Thyroid gland (tissue), 4 donors: ENCODE data around the gene HMGCS1. TPM values are rescaled to one million over a fixed set of nuclear protein-coding genes. Genes with fewer than 3 reads are reported as not detected.
"Not testable (repeated sequence)": the region's sequence is repeated elsewhere in the genome, so short reads cannot be mapped to it uniquely, and the experiment has no call there.

Experiments used
- DNase-seq, 2 donors: peaks; one replicate each; pipeline ENCODE4 v3.0.0-alpha.2; 2019
- H3K27ac ChIP-seq, 3 donors: fragments of 200-600 bp; sonication (generic); 1 replicate in 2 of 3; 2 replicates in 1 of 3; pipeline ENCODE4 v1.5.1; 2016 to 2019; ENCODE audit warnings: mild to moderate bottlenecking in 1 of 3, moderate library complexity in 1 of 3
- H3K27me3 ChIP-seq: fragments of 200-600 bp; sonication (generic); one replicate; pipeline ENCODE4 v1.5.1; 2019
- H3K36me3 ChIP-seq, 2 donors: fragments of 200-600 bp; sonication (generic); one replicate each; pipeline ENCODE4 v1.5.1; 2016 to 2019
- H3K4me1 ChIP-seq, 2 donors: fragments of 200-600 bp; sonication (generic); one replicate each; pipeline ENCODE4 v1.5.1; 2017 to 2019
- H3K4me3 ChIP-seq, 3 donors: fragments of 200-600 bp; sonication (generic); replicated peaks in 1 of 3; 1 replicate in 2 of 3; 2 replicates in 1 of 3; pipeline ENCODE4 v1.5.1; 2016; ENCODE audit warnings: mild to moderate bottlenecking in 1 of 3
- H3K9me3 ChIP-seq: fragments of 200-600 bp; sonication (generic); one replicate; pipeline ENCODE4 v1.5.1; 2017
- POLR2A ChIP-seq, 2 donors: fragments of 450-650 bp; IDR thresholded peaks; one replicate each; pipeline ENCODE4 v1.6.1; 2017; ENCODE audit warnings: antibody characterized with exemption in 2 of 2, mild to moderate bottlenecking in 2 of 2, moderate library complexity in 1 of 2
- WGBS, 2 donors: methylation state at CpG; one replicate each; pipeline ENCODE4 v1.1.5; 2017; 5-methylcytosine and 5-hydroxymethylcytosine counted together
- intact Hi-C: fragments of 100-400 bp; cut with DNase I; formaldehyde crosslinking; loops from one replicate; pipeline ENCODE4 v1.15.1; 2023
- total RNA-seq, 4 donors: library from RNA; depleted of rRNA; stranded (reverse); fragments of >200 nt; gene quantifications; one replicate each; pipeline ENCODE4 v1.2.3, GENCODE V29; 2016
- TF ChIP-seq, protein P1 (sequence below), 6 experiments: fragments of 200-600 bp in 3 of 6; fragments of 450-650 bp in 3 of 6; sonication (generic) in 3 of 6; IDR thresholded peaks; one replicate each; pipeline ENCODE4 v1.5.1; 2016 to 2019; ENCODE audit warnings: antibody characterized with exemption in 6 of 6, mild to moderate bottlenecking in 2 of 6, inconsistent platforms in 1 of 6, moderate library complexity in 1 of 6

The HMGCS1 gene
- total RNA-seq, 4 donors from 2014 or later = 33.5 to 58.7 (median 44.1) TPM

DNA sequence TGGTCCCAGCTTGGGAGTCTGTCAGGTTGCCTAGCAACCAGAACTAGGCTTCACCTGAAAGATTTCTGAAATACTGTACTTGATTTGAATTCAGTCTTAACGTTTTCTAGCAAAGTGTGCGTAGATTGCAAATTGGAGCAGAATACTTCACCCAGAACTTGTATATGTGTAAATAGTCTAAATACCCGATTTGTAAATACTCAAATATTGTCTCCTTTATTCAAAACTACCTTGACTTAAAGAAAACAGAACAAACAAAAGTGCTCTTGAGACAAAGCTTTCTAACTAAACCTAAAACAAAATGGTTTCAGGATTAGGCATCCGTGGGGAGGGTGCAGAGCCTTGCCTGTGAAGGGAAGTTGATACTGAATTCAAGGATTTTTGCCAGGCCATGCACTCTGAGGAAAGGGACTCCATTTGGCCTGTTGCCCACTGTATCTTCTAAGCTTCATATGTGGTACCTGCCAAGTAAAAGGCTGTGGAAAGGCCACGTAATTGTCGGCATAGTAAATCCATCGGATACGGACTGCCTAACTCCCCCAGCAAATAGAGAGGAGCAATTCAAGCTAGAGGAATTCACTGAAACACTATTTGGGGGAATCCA lies 744 bp upstream of the HMGCS1 start:
- TF ChIP-seq, protein P1, sequence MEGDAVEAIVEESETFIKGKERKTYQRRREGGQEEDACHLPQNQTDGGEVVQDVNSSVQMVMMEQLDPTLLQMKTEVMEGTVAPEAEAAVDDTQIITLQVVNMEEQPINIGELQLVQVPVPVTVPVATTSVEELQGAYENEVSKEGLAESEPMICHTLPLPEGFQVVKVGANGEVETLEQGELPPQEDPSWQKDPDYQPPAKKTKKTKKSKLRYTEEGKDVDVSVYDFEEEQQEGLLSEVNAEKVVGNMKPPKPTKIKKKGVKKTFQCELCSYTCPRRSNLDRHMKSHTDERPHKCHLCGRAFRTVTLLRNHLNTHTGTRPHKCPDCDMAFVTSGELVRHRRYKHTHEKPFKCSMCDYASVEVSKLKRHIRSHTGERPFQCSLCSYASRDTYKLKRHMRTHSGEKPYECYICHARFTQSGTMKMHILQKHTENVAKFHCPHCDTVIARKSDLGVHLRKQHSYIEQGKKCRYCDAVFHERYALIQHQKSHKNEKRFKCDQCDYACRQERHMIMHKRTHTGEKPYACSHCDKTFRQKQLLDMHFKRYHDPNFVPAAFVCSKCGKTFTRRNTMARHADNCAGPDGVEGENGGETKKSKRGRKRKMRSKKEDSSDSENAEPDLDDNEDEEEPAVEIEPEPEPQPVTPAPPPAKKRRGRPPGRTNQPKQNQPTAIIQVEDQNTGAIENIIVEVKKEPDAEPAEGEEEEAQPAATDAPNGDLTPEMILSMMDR (IDR thresholded peaks at IDR 0.05) = no peak
- TF ChIP-seq POLR2A (IDR thresholded peaks at IDR 0.05) = no peak
- Histone ChIP-seq H3K27ac (peak overlapping the region; percentile 72 to 84 (median 78)), H3K36me3 (no peaks in the 10 kb centered on the region), H3K4me1 (peaks cover 13 to 23% of the 10 kb centered on the region in 2 donors), H3K27me3 (no peaks in the 10 kb centered on the region), H3K9me3 (no peaks in the 10 kb centered on the region), H3K4me3 (peak overlapping the region in 2 of 3 donors; percentile 16 to 21)
- intact Hi-C loops = no loop called here
- WGBS, 2 donors = 39% methylated on average over 8 of the region's 8 CpGs
- DNase-seq = peak; percentile 7 to 18

DNA sequence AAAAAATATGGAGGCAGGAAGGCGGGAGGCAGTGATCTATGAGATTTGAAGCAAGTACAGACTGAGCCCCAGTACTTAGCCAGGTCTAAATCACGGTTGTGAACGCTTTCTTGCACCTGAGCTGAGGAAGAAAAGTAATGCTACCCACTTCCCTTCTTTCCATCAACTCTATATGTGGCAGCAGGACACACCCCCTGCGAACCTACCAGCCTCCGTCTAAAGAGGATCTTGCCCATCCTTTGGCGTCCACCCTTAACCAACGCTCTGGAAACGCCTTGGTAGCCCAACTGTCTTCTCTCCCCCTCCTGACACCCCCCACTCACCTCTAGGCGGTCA lies 545 bp downstream of the HMGCS1 start:
- WGBS, 2 donors = 5% methylated on average over 9 of the region's 9 CpGs
- TF ChIP-seq, protein P1 (IDR thresholded peaks at IDR 0.05) = no peak
- TF ChIP-seq POLR2A (IDR thresholded peaks at IDR 0.05) = no peak

DNA sequence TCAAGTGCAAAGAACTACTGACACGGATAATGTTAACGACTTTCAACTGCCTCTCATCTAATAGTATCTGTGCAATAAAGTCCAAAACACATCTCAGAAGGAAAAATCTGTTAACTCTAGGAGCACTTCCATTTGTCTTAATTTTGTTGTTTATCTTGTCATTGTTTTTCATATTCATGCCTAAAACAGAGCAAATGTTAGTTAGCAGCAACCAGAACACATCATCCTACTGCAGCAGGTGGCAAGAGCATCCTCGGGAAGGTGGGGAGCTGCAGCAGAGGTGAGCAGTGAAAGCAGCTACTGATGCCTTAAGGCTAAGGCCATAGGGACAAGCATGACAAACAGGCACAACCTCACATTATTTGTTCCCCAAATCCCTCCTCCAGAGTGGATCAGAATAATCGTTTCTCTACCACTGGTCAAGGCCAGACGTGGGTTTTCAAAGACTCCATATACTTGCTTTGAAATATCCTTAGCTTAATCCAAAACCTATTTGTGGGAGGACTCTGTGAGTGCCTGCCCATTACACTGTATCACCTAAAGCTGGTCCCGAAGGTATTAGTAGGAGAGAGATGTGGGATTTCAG lies 1.0 kb downstream of the HMGCS1 start:
- peak overlapping the region in 1 of 3 donors; percentile 89 for H3K27ac ChIP-seq
- intact Hi-C loops = no loop called here

More for the DNA sequence above, 545 bp downstream of the HMGCS1 start:
- Histone ChIP-seq H3K27ac (peak overlapping the region; percentile 61 to 89 (median 88)), H3K27me3 (no peaks in the 10 kb centered on the region), H3K9me3 (no peaks in the 10 kb centered on the region), H3K4me1 (peaks cover 13 to 23% of the 10 kb centered on the region in 2 donors), H3K4me3 (peak overlapping the region; percentile 57 to 79 (median 72)), H3K36me3 (no peaks in the 10 kb centered on the region)
- intact Hi-C loops = no loop called here
- DNase-seq = no peak

DNA sequence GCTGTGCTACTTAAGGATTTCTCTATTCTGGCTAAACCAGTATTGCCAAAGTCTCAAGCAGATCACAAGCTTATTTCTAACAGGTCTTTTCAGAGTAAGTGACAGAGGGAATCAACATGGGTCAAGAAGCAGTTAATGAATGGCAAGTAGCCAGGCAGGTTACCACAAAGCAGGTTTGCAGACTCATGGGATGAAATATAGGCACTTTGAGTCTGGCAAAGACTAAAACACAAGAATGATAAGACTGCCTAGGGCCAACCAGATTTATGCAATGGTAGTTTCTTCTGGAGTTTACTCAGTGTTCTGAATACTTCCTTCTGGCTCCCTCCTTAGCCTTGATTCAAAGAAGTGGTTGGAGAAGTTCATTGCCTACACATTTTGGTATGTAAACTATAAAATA lies 3.6 kb downstream of the HMGCS1 start:
- H3K4me1 ChIP-seq = peaks cover 13 to 23% of the 10 kb centered on the region in 2 donors
- H3K9me3 ChIP-seq = no peaks in the 10 kb centered on the region
- peak; percentile 24 to 25 for DNase-seq
- H3K36me3 ChIP-seq = no peaks in the 10 kb centered on the region
- peak overlapping the region in 2 of 3 donors; percentile 14 to 15 for H3K27ac ChIP-seq
- no peak overlapping the region for H3K4me3 ChIP-seq
- intact Hi-C loops = no loop called here
- TF ChIP-seq POLR2A (IDR thresholded peaks at IDR 0.05) = no peak
- TF ChIP-seq, protein P1 (IDR thresholded peaks at IDR 0.05) = no peak
- no peaks in the 10 kb centered on the region for H3K27me3 ChIP-seq

More for the DNA sequence above, 1.0 kb downstream of the HMGCS1 start:
- H3K9me3 ChIP-seq = no peaks in the 10 kb centered on the region
- peaks cover 13 to 23% of the 10 kb centered on the region in 2 donors for H3K4me1 ChIP-seq
- no peak for TF ChIP-seq POLR2A (IDR thresholded peaks at IDR 0.05)
- TF ChIP-seq, protein P1 (IDR thresholded peaks at IDR 0.05) = no peak
- WGBS, 2 donors = 20 to 25% methylated on average over 6 of the region's 6 CpGs
- peak overlapping the region in 2 of 3 donors; percentile 72 to 79 for H3K4me3 ChIP-seq
- H3K27me3 ChIP-seq = no peaks in the 10 kb centered on the region
- H3K36me3 ChIP-seq = no peaks in the 10 kb centered on the region
- no peak for DNase-seq

DNA sequence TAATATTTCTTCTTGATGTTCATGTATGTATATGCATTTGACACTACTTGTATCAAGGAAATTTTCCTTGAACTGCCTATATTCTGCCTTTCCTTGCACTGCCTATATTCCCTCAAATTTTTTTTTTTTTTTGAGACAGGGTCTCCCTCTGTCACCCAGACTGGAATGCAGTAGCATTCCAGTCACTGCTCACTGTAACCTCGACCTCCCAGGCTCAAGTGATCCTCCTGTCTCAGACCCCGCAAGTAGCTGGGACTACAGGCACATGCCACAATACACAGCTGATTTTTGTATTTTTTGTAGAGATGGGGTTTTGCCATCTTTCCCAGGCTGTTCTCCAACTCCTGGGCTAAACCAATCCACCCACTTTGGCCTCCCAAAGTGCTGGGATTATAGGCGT lies 4.1 kb downstream of the HMGCS1 start:
- Histone ChIP-seq H3K27ac (peak overlapping the region in 2 of 3 donors; percentile 14 to 15), H3K9me3 (no peaks in the 10 kb centered on the region), H3K4me1 (peaks cover 12 to 23% of the 10 kb centered on the region in 2 donors), H3K36me3 (no peaks in the 10 kb centered on the region), H3K27me3 (no peaks in the 10 kb centered on the region), H3K4me3 (no peak overlapping the region)
- intact Hi-C loops = no loop called here
- WGBS, 2 donors = 81 to 86% methylated on average over 3 of the region's 3 CpGs
- no peak for DNase-seq
- TF ChIP-seq POLR2A (IDR thresholded peaks at IDR 0.05) = no peak
- TF ChIP-seq, protein P1 (IDR thresholded peaks at IDR 0.05) = no peak

DNA sequence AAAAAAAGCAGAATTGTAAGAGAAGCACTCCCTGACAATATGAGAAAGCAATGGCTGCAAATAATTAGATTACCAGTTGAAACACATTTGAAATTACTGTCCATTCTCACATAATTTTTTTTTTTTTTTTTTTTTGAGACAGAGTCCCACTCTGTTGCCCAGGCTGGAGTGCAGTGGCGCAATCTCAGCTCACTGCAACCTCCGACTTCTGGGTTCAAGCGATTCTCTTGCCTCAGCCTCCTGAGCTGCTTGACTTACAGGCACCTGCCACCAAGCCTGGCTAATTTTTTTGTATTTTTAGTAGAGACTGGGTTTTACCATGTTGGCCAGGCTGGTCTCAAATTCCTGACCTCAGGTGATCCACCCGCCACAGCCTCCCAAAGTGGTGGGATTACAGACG lies 6.3 kb downstream of the HMGCS1 start:
- H3K4me3 ChIP-seq, H3K27ac ChIP-seq, H3K36me3 ChIP-seq, intact Hi-C loops, H3K27me3 ChIP-seq, H3K9me3 ChIP-seq, DNase-seq: not testable (repeated sequence)
- peaks cover 10 to 23% of the 10 kb centered on the region in 2 donors for H3K4me1 ChIP-seq
- WGBS, 2 donors = 96 to 97% methylated on average over 5 of the region's 5 CpGs
